ENCODE measurements around the gene GIPR.

GRCh38 chr19:45670670-45671453, 2.8 kb downstream of the GIPR start:
- TF ChIP-seq CTCF (IDR thresholded peaks at IDR 0.05) (no peak), REST (IDR thresholded peaks at IDR 0.05; ENCODE audit: insufficient read depth in 1 of 2, low read depth in 2 of 2, low read length in 1 of 2) (no peak), SIN3A (IDR thresholded peaks at IDR 0.05; ENCODE audit: borderline replicate concordance, insufficient read depth, low read depth, low read length) (no peak)
